Superior temporal gyrus (tissue), 1 donor: ENCODE measurements around the gene LRGUK.
A peak's percentile ranks its signal among the peaks of the same experiment; 100 is the strongest.

ENCODE experiments used
- DNase-seq: peaks from one replicate; pipeline ENCODE4 v3.0.0-alpha.2; 2016; ENCODE audit errors: extremely low spot score

Gene LRGUK

GRCh38 chr7:134300988-134301387 lies 173.8 kb downstream of the LRGUK start:
- peak; percentile 48 for DNase-seq

- peak; percentile 18 for DNase-seq
Observed at GRCh38 chr7:134301592-134301991, 174.5 kb downstream of the LRGUK start.

GRCh38 chr7:134302120-134302519 lies 175.0 kb downstream of the LRGUK start:
- peak; percentile 14 for DNase-seq

- DNase-seq: no peak
Observed at GRCh38 chr7:134307320-134307719, 180.2 kb downstream of the LRGUK start.

GRCh38 chr7:134308548-134308947 lies 181.4 kb downstream of the LRGUK start:
- DNase-seq: no peak

GRCh38 chr7:134311807-134312206 lies 184.7 kb downstream of the LRGUK start:
- DNase-seq: no peak

- no peak for DNase-seq
Observed at GRCh38 chr7:134312717-134313116, 185.6 kb downstream of the LRGUK start.

- DNase-seq: no peak
Observed at GRCh38 chr7:134313543-134313942, 186.4 kb downstream of the LRGUK start.
